ENCODE data around the gene PFN1.
"Not testable (repeated sequence)": the region's sequence is repeated elsewhere in the genome, so short reads cannot be mapped to it uniquely, and the experiment has no call there.

The PFN1 gene

GRCh38 chr17:4921320-4921719, 27.0 kb downstream of the PFN1 start:
- DNase-seq (ENCODE audit: low read depth): no peak

GRCh38 chr17:4920351-4921048, 27.8 kb downstream of the PFN1 start:
- no peak for DNase-seq (ENCODE audit: low read depth)

DNA sequence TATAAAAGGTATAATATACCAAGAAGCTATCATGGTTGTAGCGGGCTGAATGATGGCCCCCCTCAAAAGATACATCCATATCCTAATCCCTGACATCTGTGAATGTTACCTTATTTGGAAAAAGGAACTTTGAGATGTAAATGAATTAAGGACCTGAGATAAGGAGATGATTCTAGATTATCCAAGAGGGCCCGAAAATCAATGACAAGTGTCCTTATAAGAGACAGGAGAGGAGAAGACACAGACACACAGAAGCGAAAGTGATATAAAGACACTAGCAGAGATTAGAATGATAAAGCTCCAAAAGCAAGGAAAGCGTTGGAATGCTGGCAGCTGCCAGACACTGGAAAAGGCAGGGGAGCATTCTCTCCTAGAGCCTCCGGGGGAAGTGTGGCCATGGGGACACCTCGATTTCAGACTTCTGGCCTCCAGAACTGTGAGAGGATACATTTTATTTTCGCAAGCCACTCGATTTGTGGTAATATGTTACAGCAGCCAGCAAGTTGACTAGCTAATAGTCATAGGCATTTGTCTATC, 28.8 kb downstream of the PFN1 start:
- no peak for DNase-seq (ENCODE audit: low read depth)

GRCh38 chr17:4914551-4914950, 33.8 kb downstream of the PFN1 start:
- not testable (repeated sequence) for DNase-seq (ENCODE audit: low read depth)

DNA sequence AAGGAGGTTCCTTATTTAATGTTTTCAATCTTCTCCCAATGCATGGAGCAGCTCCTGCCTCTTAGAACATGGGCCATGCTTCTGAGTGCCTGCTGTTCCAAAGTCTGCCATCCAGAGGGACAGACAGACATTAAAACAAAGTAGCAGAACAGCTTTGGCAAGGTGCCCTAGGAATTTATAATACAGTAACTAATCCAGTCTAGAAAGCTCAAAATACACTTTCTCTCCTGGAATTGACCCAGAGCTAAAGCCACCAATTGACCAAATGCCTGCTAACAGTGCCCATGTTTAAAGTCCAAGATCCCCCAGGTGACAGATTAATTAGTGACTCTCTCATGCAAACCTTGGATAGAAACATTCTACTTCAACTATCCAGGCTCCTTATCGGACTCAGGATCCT, 34.3 kb downstream of the PFN1 start:
- DNase-seq (ENCODE audit: low read depth): no peak

DNA sequence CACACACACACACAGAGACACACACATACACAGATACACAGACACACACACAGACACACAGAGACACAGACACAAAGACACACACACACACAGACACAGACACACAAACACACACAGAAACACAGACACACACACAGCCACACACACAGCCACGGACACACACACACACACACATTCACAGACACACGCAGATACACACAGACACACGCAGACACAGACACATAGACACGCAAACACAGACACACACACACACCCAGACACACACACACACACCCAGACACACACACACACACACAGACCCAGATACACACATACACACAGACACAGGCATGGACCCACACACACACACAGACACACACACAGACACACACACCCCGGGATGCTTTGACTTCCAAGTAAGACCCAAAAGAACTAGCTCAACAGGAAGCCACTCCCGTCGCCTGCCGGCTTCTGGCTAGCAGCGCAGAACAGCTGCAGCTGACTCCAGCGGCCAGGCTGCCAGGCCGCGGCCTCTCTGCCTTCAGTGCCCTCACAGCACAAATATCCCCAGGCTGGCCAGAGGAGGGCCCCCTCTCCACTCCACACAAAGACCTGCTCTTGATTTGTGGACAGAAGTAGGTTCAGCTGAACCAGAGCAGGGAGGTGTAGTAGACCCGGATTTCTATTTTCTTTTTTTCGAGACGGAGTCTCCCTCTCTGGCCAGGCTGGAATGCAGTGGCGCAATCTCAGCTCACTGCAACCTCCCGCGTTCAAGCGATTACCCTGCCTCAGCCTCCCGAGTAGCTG, 39.4 kb downstream of the PFN1 start:
- peak; percentile 56 for DNase-seq (ENCODE audit: low read depth)

GRCh38 chr17:4908301-4908700, 40.0 kb downstream of the PFN1 start:
- no peak for DNase-seq (ENCODE audit: low read depth)

- not testable (repeated sequence) for DNase-seq (ENCODE audit: low read depth)
Measured at GRCh38 chr17:4906642-4907041, 41.7 kb downstream of the PFN1 start.

GRCh38 chr17:4903051-4903818, 45.1 kb downstream of the PFN1 start, which contains the start of gene CHRNE:
TSS of gene CHRNE (minus strand) at chr17:4903098. CDS start at chr17:4903063, 35 bp downstream.
- DNase-seq (ENCODE audit: low read depth): peak; percentile 68

DNA sequence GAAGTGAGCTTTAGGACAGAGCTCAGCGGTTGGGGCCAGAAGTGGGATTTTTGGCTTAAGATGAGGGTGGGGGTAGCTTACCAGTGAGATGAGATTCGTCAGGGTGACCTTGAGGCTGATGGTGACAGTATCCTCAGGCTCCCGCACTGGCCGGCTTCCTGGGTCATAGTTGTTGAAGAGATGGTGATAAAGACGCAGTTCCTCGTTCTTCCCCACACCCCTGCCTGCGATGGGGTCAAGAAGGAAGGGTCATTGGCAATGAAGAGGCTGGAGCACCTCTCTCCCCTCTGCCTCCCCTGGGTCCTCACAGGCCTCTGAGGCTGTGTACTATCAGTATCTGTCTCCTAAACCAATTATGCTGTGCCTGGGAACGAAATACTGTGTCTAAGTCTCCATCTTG, 45.8 kb downstream of the PFN1 start:
- no peak for DNase-seq (ENCODE audit: low read depth)

DNA sequence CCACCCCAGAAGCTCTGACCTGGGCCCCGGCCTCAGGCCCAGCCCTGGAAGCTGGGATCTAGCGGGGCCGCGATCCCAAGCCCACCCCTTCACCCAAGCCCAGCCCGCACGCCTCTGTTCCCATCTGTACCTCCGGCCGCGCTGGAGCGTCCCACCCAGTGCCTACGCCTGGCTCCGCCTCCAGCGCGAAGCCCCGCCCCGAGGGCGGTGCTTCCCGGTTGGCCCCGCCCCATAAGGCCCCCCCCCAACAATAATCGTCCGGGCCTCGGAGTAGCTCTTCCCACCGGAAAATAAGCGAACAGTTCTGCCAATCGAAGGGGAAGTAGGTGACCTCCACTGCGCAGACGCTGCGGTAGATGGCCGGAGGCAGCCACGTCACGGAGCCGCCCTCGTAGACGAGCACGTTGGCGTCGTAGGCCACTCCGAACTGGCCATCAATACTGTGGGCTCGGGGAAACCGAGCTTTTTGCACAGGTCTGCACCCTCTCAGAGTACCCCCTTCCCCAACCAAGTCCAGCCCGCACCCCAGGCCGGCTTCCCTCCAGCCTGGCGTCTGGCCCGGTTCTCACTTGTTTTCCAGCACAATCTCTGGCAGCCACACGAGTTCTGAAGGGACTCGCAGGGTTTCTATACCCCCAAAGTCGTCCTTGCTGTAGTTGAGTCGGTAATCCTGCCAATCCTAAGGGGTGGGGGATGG, 46.5 kb downstream of the PFN1 start:
- DNase-seq (ENCODE audit: low read depth): no peak

- no peak for DNase-seq (ENCODE audit: low read depth)
Measured at GRCh38 chr17:4901108-4901647, 47.2 kb downstream of the PFN1 start.

DNA sequence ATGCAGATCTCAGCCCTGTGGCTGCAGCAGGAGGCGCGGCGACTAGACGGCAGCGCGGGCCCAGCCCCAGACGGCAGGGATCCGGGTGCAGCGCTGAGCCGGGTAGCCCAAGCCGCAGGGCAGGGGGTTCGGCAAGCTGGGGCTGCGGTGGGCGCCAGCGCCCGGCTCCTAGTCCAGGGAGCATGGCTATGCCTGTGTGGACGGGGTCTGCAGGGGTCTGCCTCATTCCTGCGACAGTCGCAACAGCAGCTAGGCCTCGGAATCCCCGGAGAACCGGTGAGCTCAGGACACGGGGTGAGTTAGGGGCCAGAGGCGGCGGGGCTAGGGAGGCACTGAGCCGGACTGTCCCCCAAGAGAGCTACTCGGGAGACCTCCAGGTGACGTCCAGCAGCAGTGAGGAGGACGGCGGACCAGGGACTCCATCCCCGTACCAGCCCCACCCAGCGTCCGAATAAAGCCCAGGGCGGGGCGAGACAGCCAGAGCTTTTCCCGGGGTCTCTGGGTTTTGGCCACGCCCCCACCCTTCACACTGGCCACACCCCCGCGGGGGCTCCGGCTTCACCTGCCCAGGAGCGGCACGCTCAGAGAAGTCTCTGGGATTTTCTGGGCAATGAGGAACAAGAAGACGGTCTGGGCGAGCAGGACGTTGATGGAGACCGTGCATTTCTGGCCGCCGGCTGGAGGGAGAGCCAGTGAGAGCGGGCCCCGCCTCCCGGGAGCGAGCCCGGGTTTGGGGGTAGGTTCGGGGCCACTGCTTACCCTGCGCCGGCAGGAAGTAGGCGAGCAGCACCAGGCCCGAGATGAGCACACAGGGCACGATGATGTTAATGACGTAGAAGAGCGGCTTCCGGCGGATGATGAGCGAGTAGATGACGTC, 47.9 kb downstream of the PFN1 start:
- no peak for DNase-seq (ENCODE audit: low read depth)

DNA sequence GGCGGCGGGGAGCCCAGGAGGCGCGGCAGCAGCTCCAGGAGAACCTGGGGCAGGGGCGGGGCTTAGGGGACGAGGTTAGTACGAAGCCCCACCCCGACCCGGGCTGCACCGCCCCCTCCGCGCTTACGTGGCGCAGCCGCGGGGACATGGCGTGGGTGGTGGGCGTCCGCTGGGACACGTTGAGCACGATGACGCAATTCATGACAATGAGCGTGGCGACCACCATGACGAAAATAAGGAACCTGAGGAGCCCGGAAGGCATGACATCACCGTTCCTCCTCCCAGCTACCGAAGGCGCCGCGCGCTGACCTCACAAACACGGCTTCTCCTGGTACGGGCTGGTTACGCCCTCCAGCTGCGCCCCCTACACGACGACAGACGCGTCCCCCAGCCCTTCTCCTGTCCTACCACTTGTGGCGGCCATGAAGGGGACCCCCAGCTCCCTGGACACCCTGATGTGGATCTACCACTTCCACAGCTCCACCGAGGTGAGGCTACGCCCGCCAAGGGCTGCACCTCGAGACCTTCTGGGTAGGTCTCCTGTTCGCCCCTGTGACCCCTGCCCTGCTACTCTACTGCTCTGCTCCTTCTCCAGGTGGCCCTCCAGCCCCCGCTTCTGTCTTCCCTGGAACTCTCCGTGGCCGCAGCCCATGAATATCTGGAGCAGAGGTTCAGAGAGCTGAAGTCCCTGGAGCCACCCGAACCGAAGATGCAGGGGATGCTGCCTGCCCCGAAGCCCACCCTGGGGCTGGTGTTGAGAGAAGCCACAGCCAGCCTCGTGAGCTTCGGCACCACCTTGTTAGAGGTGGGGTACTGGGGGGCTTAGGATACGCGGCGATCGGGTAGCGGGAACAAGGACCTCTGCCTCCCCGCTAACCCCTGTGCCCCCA, 48.7 kb downstream of the PFN1 start, which contains the start of gene C17orf107:
C17orf107 (plus strand) TSS at position 196 of the 890 bp plus-strand sequence; CDS start at position 423, 227 bp downstream.
- peak; percentile 86 for DNase-seq (ENCODE audit: low read depth)

- DNase-seq (ENCODE audit: low read depth): no peak
Measured at GRCh38 chr17:4898927-4899326, 49.4 kb downstream of the PFN1 start.

DNA sequence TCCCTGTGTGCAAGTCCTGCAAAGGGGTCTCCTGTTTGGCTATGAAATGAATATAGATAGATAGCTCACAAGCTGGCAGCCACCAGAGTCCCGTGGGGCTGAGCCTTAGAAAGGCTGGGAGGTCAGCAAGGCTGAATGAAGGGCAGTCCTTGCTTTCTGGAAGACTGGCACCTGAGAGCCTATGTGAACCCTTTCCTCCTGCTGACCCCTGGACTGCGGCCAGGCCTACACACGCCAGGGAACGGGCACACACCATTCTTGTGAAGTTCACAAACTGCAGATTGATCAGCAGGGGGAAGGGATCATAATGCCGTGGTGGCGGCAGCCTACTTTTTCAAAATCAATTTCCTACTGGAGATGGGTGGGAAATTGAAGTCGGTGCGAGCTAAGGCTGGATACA, 50.0 kb downstream of the PFN1 start:
- DNase-seq (ENCODE audit: low read depth): no peak

DNA sequence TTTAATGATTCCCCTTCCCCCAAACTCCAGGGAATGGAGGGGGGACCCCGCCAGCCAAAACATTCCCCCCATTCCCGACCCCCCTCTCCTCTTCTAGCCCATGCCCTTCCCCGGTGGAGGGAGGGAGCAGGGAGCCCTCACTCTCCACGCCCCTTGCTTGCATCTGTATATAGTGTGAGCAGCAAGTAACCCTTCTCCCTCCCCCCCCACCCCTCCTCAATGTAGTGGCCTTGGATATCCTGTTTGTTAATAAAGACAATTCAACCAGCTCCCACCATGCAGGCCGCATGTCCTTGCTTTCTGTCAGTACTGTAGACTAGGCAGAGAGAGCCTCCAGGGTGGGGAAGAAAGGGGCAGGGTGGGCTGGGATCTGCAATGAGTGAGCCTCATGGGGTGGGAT, 50.5 kb downstream of the PFN1 start:
- DNase-seq (ENCODE audit: low read depth): no peak

- DNase-seq (ENCODE audit: low read depth): no peak
Measured at GRCh38 chr17:4897198-4897687, 51.1 kb downstream of the PFN1 start.

All from stimulated activated CD8-positive, alpha-beta memory T cell treated with anti-CD3 and anti-CD28 coated beads, Interleukin-12 subunit alpha, Interleukin-12 subunit beta, amount 100 ng/mL, for 1 hour (primary cell).